Left ventricle myocardium inferior (tissue), 1 donor: ENCODE measurements around the gene ALOXE3. TPM values are rescaled to one million over a fixed set of nuclear protein-coding genes. Genes with fewer than 3 reads are reported as not detected.

ENCODE experiments used
- DNase-seq: peaks from one replicate; pipeline ENCODE4 v3.0.0-alpha.2; 2020
- H3K27ac ChIP-seq: fragments of 200-600 bp; replicated peaks from 2 replicates; pipeline ENCODE4 v1.8.0; 2021
- H3K27me3 ChIP-seq: fragments of 200-600 bp; 2 replicates; pipeline ENCODE4 v1.8.0; 2021; ENCODE audit warnings: low read depth
- H3K36me3 ChIP-seq: fragments of 200-600 bp; 2 replicates; pipeline ENCODE4 v1.8.0; 2021
- H3K4me1 ChIP-seq: fragments of 200-600 bp; 2 replicates; pipeline ENCODE4 v1.8.0; 2021
- H3K4me3 ChIP-seq: fragments of 200-600 bp; 2 replicates; pipeline ENCODE4 v1.8.0; 2021; ENCODE audit warnings: mild to moderate bottlenecking, moderate library complexity
- H3K9me3 ChIP-seq: fragments of 200-600 bp; replicated peaks from 2 replicates; pipeline ENCODE4 v1.8.0; 2021
- intact Hi-C: fragments of 100-400 bp; cut with micrococcal nuclease; formaldehyde crosslinking; loops from one replicate; pipeline ENCODE4 v1.11.0; 2022
- total RNA-seq: library from RNA; stranded (reverse); fragmentation: NEBNext Ultra II Directional; extraction: Animal tissue kit (Norgen Biotek cat#: 25700); gene quantifications from one replicate; pipeline ENCODE4 v1.2.1, GENCODE V29; 2021
- TF ChIP-seq, protein P1 (sequence below): fragments of 200-600 bp; IDR thresholded peaks from 2 replicates; pipeline ENCODE4 v1.8.0; 2021; ENCODE audit warnings: antibody characterized with exemption, mild to moderate bottlenecking, borderline replicate concordance
- donor health status: DM: no; HTN: yes; CAD: no; lungs with severe emphysema.

Gene ALOXE3
- total RNA-seq, 1 donor from 2014 or later, result not detected

DNA sequence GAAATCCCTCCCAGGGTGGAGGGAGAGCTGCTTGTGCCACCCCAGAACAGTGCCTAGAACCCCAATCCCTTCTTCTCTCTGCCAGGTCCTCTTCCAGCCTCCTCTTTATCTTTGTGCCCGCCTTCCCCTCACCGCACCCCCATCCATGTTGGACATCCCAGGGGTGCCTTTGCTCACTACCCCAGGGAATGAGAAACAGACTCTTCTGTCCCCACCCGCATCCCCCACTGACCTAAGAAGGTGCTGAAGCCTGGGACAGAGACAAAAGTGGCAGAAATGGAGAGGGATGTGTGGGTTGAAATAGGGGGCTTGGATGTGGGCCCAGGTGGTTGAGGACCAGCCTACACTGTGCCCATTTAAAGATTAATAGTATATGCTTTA lies 62.5 kb downstream of the ALOXE3 start:
- Histone ChIP-seq H3K4me3 (no peak overlapping the region), H3K9me3 (no peaks in the 10 kb centered on the region), H3K27ac (no peak overlapping the region), H3K36me3 (no peaks in the 10 kb centered on the region), H3K27me3 (peaks cover 59% of the 10 kb centered on the region), H3K4me1 (no peaks in the 10 kb centered on the region)
- DNase-seq, result no peak
- TF ChIP-seq, protein P1, sequence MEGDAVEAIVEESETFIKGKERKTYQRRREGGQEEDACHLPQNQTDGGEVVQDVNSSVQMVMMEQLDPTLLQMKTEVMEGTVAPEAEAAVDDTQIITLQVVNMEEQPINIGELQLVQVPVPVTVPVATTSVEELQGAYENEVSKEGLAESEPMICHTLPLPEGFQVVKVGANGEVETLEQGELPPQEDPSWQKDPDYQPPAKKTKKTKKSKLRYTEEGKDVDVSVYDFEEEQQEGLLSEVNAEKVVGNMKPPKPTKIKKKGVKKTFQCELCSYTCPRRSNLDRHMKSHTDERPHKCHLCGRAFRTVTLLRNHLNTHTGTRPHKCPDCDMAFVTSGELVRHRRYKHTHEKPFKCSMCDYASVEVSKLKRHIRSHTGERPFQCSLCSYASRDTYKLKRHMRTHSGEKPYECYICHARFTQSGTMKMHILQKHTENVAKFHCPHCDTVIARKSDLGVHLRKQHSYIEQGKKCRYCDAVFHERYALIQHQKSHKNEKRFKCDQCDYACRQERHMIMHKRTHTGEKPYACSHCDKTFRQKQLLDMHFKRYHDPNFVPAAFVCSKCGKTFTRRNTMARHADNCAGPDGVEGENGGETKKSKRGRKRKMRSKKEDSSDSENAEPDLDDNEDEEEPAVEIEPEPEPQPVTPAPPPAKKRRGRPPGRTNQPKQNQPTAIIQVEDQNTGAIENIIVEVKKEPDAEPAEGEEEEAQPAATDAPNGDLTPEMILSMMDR, result no peak
- intact Hi-C loops, result no loop called here

DNA sequence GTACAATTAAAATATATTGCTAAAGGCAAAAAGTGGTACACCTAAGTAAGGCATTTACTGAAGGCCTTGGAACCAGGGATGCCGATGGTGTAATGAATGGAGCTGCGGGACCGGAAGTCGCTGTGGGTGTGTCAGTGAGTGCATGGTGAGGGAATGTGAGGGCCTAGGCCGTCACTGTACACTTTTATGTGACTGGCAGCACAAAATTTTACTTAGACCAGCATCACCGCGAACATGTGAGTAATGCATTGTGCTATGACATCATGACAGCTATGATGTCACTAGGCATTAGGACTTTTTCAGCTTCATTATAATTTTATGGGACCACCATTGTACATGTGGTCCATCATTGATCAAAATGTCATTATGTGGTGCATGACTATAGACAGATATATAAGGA lies 64.7 kb downstream of the ALOXE3 start:
- intact Hi-C loops, result no loop called here
- H3K9me3 ChIP-seq, result no peaks in the 10 kb centered on the region

DNA sequence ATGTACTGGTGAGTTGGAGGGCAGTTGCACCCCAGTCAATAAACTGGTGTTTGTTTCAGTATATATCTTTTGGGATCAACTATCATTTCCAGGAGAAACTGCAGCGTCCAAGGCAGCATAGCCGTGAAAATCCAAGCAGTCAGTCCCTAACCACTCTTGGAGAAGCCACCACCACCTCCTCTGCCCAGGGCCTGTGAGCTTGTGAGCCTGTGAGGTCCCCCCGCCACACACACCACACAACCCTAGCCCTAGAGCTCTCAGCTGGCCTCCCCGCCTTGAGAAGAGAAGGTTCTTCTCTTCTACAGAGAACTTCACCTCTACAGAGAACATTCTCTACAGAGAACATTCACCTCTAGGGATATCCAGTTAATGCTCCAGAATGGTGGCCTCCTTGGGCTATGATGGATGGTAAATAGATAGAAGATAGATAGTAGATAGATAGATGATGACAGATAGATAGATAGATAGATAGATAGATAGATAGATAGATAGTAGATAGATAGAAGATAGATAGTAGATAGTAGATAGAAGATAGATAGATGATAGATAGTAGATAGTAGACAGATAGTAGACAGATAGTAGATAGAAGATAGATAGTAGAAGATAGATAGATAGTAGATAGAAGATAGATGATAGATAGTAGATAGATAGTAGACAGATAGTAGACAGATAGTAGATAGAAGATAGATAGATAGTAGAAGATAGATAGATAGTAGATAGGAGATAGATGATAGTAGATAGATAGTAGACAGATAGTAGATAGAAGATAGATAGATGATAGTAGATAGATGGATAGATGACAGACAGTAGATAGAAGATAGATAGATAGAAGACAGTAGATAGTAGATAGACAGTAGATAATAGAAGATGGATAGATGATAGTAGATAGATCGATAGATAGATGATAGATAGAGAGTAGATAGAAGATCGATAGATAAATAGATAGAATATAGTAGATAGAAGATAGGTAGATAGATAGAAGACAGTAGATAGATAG lies 65.8 kb downstream of the ALOXE3 start:
- no peaks in the 10 kb centered on the region for H3K36me3 ChIP-seq
- H3K27me3 ChIP-seq, result peaks cover 35% of the 10 kb centered on the region
- intact Hi-C loops, result no loop called here
- TF ChIP-seq, protein P1, result no peak
- no peak for DNase-seq
- H3K9me3 ChIP-seq, result no peaks in the 10 kb centered on the region
- no peak overlapping the region for H3K27ac ChIP-seq
- H3K4me3 ChIP-seq, result no peak overlapping the region
- H3K4me1 ChIP-seq, result no peaks in the 10 kb centered on the region

More for the DNA sequence above, 64.7 kb downstream of the ALOXE3 start:
- Histone ChIP-seq H3K36me3 (no peaks in the 10 kb centered on the region), H3K27ac (no peak overlapping the region), H3K4me1 (no peaks in the 10 kb centered on the region), H3K27me3 (peaks cover 38% of the 10 kb centered on the region), H3K4me3 (no peak overlapping the region)
- TF ChIP-seq, protein P1, result no peak
- no peak for DNase-seq

DNA sequence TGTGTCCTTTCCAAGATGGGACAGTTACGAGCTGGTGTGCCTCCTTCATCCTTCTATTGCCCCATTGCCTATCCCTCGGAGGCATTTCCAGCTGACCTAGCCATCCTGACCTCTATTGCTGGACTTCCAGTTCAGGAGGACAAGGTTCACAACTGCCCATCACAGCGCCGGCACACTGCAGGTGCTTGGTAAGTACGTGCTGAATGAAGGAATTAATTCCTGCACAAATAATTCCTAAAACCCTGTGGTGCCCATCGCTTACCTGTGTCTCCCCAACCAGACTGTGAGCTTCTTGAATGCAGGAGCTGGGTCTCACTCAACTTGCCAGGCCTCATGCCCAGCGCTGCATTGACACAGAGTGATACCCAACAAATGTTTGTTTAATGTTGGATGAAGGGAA lies 66.5 kb downstream of the ALOXE3 start:
- Histone ChIP-seq H3K4me3 (no peak overlapping the region), H3K27me3 (peaks cover 34% of the 10 kb centered on the region), H3K4me1 (no peaks in the 10 kb centered on the region), H3K36me3 (no peaks in the 10 kb centered on the region), H3K27ac (no peak overlapping the region), H3K9me3 (no peaks in the 10 kb centered on the region)
- no peak for DNase-seq
- intact Hi-C loops, result no loop called here
- TF ChIP-seq, protein P1, result no peak

DNA sequence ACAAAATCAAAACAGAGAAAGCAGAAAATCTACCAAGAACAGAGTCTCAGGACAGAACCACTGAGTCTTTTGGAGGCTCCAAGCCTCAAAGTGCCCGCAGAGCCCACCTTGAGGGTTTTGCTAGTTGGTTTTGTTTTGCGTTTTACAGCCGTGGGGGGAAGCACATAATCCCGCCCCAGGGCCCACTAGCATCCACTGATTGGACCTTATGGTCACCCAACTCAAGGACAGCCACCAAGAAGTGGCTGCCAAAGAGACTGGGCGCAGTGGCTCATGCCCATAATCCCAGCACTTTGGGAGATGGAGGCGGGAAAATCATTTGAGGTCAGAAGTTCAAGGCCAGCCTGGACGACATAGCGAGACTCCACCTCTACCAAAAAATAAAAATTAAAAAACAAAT lies 69.6 kb downstream of the ALOXE3 start:
- Histone ChIP-seq H3K4me1 (no peaks in the 10 kb centered on the region), H3K4me3 (no peak overlapping the region), H3K9me3 (no peaks in the 10 kb centered on the region), H3K36me3 (no peaks in the 10 kb centered on the region), H3K27ac (no peak overlapping the region), H3K27me3 (peaks cover 41% of the 10 kb centered on the region)
- intact Hi-C loops, result no loop called here
- no peak for DNase-seq
- TF ChIP-seq, protein P1, result no peak
